ENCODE results near the gene HNRNPUL1.

- TF ChIP-seq, protein P1, sequence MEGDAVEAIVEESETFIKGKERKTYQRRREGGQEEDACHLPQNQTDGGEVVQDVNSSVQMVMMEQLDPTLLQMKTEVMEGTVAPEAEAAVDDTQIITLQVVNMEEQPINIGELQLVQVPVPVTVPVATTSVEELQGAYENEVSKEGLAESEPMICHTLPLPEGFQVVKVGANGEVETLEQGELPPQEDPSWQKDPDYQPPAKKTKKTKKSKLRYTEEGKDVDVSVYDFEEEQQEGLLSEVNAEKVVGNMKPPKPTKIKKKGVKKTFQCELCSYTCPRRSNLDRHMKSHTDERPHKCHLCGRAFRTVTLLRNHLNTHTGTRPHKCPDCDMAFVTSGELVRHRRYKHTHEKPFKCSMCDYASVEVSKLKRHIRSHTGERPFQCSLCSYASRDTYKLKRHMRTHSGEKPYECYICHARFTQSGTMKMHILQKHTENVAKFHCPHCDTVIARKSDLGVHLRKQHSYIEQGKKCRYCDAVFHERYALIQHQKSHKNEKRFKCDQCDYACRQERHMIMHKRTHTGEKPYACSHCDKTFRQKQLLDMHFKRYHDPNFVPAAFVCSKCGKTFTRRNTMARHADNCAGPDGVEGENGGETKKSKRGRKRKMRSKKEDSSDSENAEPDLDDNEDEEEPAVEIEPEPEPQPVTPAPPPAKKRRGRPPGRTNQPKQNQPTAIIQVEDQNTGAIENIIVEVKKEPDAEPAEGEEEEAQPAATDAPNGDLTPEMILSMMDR (IDR thresholded peaks at IDR 0.05): no peak
- TF ChIP-seq POLR2A (IDR thresholded peaks at IDR 0.05): no peak
Measured at GRCh38 chr19:41311072-41311471, 46.9 kb downstream of the HNRNPUL1 start.

Measured in thyroid gland (tissue), 4 donors.